T-helper 1 cell treated with Interleukin-12 subunit alpha and Interleukin-12 subunit beta and Interleukin-4 antibody, amounts not matched to agents 30 μg/mL and 1 μg/mL, for 36 hours (primary cell): Measurements from ENCODE around the gene CCL3.

Experiments used
- H3K27ac Mint-ChIP-seq: one replicate; pipeline ENCODE4 v1.8.0; 2021; ENCODE audit warnings: mild to moderate bottlenecking, mixed read lengths
- H3K27me3 Mint-ChIP-seq: one replicate; pipeline ENCODE4 v1.8.0; 2021; ENCODE audit warnings: low read depth, mixed read lengths
- H3K36me3 Mint-ChIP-seq: one replicate; pipeline ENCODE4 v1.8.0; 2021; ENCODE audit warnings: low read depth, mixed read lengths
- H3K4me1 Mint-ChIP-seq: one replicate; pipeline ENCODE4 v1.8.0; 2021; ENCODE audit warnings: low read depth, mixed read lengths
- H3K4me3 Mint-ChIP-seq: one replicate; pipeline ENCODE4 v1.8.0; 2021; ENCODE audit warnings: mild to moderate bottlenecking, moderate library complexity, mixed read lengths
- H3K9me3 Mint-ChIP-seq: one replicate; pipeline ENCODE4 v1.8.0; 2021; ENCODE audit warnings: mixed read lengths

CCL3 gene

DNA sequence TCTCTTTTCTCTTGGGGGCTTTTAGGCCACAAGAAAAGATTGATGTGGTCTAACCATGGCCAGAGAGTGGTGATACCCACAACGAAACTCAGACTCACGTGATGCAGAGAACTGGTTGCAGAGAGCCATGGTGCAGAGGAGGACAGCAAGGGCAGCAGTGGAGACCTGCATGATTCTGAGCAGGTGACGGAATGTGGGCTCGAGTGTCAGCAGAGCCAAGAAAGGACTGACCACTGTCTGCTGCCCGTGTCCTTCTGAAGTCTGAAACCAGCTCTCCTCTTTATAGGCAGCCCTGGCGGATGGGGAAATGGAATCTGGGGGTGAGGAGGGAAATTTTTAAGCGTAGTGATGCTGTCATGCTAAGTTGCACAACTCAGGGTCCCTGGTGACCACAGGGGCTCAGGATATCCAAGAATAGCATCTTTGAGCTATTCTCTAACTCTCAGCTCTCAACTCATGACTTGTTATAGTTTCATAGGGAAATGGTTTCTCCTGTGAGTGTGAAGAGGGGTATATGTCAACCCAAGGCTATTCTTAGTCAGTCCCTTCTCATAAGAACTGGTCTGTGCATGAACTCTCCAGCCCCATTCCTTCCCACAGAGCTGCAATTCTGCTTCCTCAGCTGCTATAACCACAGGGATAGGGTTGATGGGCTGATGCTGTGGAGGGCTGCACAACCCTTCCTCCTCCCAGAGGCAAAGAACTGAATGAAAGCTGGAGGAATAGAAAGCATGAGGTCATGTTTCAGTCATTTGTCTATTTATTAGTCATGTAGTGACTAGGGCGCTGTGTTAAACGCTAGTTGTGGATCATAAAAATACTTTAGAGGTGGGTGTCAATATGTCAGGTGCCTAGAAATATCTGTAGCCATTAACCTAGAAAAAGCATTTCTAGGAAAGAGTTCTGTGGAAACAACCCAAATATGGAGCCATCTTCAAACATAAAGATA, at the start of gene CCL3:
Gene CCL3, minus strand, starts transcription at position 256 of the 949 bp plus-strand sequence. Its CDS starts 85 bp downstream, at position 171.
- H3K36me3 Mint-ChIP-seq = peaks cover 3% of the 10 kb centered on the region
- no peaks in the 10 kb centered on the region for H3K9me3 Mint-ChIP-seq
- H3K27ac Mint-ChIP-seq = peak within 1 kb of the TSS; percentile 81
- H3K4me1 Mint-ChIP-seq = peaks cover 40% of the 10 kb centered on the region
- peak within 1 kb of the TSS; percentile 44 for H3K4me3 Mint-ChIP-seq
- peaks cover 28% of the 10 kb centered on the region for H3K27me3 Mint-ChIP-seq

DNA sequence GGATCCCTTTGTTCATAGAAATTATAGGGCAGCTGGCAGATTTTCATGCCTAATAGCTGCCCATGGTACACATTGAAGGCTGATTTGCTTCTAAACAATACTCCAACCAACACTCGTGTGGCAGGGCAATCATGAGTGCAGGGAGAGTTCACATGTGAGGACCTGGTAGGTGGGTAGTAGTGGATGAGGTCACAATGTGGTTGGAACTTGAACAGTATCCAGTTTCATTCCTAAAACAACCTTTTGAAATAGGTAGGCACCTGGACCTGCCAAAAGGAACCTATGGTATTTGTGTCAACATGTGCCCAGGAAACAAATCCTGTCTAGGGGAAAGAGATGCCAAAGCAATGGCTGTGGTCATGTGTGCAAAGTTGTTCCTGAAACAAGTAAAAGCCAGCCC, 46.5 kb upstream of the CCL3 start:
- no peaks in the 10 kb centered on the region for H3K9me3 Mint-ChIP-seq
- H3K4me1 Mint-ChIP-seq = no peaks in the 10 kb centered on the region
- peaks cover 18% of the 10 kb centered on the region for H3K27me3 Mint-ChIP-seq
- no peaks in the 10 kb centered on the region for H3K36me3 Mint-ChIP-seq
- H3K4me3 Mint-ChIP-seq = no peak overlapping the region
- H3K27ac Mint-ChIP-seq = no peak overlapping the region

DNA sequence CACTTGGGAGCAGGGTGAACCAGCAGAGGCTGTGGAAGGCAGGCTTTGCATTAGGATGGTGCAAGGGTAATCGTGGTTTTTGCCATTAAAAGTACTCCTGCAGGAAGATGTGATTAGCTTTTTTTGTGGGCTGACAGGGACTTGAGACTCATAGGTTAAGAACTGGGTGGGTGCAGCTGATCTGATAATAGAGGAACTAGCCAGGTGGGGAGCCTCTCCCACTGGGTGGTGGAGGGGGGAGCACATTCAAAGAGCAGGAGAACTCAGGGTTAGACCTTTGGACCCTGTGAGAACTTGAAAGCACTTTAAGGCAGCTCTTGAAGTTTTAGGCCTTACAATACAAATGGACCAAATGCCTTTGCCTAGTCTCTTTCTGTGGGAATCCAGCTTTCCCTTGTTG, 46.1 kb upstream of the CCL3 start:
- Mint-ChIP-seq H3K4me1 (no peaks in the 10 kb centered on the region), H3K9me3 (no peaks in the 10 kb centered on the region), H3K4me3 (no peak overlapping the region), H3K36me3 (no peaks in the 10 kb centered on the region), H3K27ac (no peak overlapping the region), H3K27me3 (peaks cover 18% of the 10 kb centered on the region)

DNA sequence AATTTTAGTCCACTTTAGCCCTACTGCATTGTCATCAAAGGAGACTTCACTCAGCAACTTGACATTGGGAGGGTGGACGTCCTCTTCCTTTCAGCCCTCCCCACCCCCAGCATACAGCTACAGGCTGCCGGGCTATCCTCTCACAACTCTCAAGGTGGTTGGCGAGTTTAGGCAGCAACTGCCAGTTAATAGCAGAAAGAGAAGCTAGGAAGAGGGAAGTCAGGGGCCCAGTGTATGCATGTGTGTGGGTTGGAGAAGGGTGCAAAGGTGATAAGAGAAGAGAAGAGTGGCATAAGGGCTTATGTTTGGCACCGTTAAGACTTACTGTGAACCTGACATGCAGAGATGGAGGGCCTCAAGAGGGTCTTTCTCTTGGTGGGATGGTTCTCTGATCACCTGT, 45.5 kb upstream of the CCL3 start:
- H3K4me1 Mint-ChIP-seq = no peaks in the 10 kb centered on the region
- H3K27ac Mint-ChIP-seq = no peak overlapping the region
- H3K36me3 Mint-ChIP-seq = no peaks in the 10 kb centered on the region
- H3K27me3 Mint-ChIP-seq = peaks cover 18% of the 10 kb centered on the region
- H3K9me3 Mint-ChIP-seq = no peaks in the 10 kb centered on the region
- no peak overlapping the region for H3K4me3 Mint-ChIP-seq

DNA sequence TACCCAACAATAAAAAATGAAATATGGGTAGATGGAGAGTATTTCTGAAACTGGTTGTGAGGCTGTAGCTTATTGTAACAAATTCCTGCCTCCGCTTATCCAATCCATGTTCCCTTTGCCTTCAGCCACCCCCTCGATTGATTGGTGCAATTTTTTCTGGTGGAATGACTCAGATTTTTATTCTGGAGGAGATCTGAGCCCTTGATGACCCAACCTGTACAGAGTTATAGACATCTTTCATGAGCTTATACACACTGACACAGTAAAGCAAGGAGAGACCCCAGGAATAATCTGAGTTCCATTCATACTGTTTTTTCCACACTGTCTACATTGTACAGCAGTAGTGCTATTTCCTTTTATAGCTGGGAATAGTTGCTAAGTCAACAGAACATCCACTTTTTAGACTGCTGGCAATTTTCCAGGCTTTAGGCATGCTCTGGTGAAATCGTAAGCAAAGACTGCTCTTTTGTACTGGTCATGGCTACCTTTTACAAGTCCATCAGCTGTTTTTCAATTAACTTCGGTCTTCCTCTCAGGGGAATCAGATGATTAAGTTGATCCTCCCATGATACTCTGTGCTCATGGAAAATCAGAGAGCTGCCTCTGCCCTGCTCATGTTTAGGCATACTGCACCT, 43.8 kb upstream of the CCL3 start:
- H3K4me1 Mint-ChIP-seq = no peaks in the 10 kb centered on the region
- H3K27me3 Mint-ChIP-seq = peaks cover 34% of the 10 kb centered on the region
- H3K9me3 Mint-ChIP-seq = no peaks in the 10 kb centered on the region
- H3K36me3 Mint-ChIP-seq = no peaks in the 10 kb centered on the region
- no peak overlapping the region for H3K4me3 Mint-ChIP-seq
- no peak overlapping the region for H3K27ac Mint-ChIP-seq

DNA sequence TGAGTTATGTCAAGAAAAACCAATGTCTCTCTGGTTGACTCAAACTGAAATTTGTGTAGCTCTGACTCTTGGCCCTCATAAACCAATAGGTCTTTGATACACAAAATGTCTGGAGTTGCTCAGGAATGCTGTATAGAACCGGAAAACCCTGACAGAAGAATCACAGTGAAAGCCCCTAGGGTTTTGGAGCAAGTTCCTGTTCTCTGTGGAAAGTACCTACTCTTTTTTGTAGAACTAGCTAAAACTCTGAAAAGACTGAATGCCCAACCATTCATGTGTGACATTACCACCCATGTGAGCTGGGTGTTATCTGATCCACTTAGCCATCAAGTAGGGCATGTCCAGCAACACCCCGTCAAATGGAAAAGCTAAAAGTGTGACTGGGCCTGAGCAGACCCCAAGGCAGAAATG, 42.5 kb upstream of the CCL3 start:
- H3K27me3 Mint-ChIP-seq = peaks cover 38% of the 10 kb centered on the region
- no peaks in the 10 kb centered on the region for H3K4me1 Mint-ChIP-seq
- H3K36me3 Mint-ChIP-seq = no peaks in the 10 kb centered on the region
- no peak overlapping the region for H3K4me3 Mint-ChIP-seq
- no peak overlapping the region for H3K27ac Mint-ChIP-seq
- no peaks in the 10 kb centered on the region for H3K9me3 Mint-ChIP-seq

DNA sequence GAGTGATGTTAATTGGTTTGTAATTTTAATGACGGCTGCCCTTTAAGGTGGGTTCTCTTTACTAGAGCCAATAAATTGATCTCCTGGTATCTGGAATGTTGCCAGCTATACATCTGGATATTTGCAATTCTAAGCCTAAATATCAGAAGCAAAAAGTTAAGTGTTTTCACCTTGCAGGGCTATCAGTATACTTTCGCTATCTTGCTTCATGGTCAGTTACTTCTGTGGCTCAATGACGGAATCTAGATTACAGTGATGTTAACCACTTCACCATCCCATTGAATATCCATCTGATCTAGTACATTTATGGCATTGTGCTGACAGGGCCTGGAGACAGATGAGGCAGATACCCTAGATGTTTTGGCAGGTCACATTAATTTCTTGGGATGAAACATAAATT, 42.0 kb upstream of the CCL3 start:
- Mint-ChIP-seq H3K27me3 (peaks cover 34% of the 10 kb centered on the region), H3K4me3 (no peak overlapping the region), H3K27ac (no peak overlapping the region), H3K4me1 (no peaks in the 10 kb centered on the region), H3K36me3 (no peaks in the 10 kb centered on the region), H3K9me3 (no peaks in the 10 kb centered on the region)

DNA sequence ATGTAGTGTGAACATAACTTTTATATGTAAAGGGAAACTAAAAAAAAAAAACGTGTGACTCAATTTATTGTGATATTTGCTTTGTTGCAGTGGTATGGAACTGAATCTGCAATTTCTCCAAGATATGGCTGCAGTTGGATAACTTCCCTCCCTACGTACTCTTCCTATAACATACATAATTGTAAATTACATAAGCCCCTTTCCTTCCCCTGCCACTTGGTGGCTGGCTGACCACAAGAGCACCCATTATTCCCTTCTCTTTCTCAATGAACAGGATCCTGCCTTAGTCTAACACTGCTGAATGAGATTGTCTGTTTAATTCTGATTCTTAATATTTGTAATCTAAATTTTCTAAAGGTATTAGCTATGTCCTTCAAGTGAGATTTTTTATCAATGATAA, 41.5 kb upstream of the CCL3 start:
- H3K27me3 Mint-ChIP-seq = peaks cover 33% of the 10 kb centered on the region
- no peak overlapping the region for H3K4me3 Mint-ChIP-seq
- H3K9me3 Mint-ChIP-seq = no peaks in the 10 kb centered on the region
- H3K4me1 Mint-ChIP-seq = no peaks in the 10 kb centered on the region
- no peaks in the 10 kb centered on the region for H3K36me3 Mint-ChIP-seq
- no peak overlapping the region for H3K27ac Mint-ChIP-seq

DNA sequence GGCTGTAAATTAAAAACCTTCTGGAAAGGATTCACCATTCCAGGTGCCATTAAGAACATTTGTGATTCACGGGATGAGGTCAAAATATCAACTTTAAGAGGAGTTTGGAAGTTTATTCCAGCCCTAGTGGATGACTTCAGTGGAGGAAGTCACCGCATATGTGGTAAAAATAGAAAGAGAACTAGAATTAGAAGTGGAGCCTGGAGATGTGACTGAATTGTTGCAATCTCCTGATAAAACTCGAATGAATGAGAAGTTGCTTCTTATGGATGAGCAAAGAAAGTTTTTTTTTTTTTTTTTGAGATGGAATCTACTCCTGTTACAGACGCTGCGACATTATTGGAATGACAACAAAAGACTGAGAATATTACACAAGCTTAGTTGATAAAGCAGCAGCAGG, 40.4 kb upstream of the CCL3 start:
- Mint-ChIP-seq H3K27ac (no peak overlapping the region), H3K4me1 (no peaks in the 10 kb centered on the region), H3K4me3 (no peak overlapping the region), H3K27me3 (peaks cover 26% of the 10 kb centered on the region), H3K9me3 (peaks cover 10% of the 10 kb centered on the region), H3K36me3 (no peaks in the 10 kb centered on the region)

DNA sequence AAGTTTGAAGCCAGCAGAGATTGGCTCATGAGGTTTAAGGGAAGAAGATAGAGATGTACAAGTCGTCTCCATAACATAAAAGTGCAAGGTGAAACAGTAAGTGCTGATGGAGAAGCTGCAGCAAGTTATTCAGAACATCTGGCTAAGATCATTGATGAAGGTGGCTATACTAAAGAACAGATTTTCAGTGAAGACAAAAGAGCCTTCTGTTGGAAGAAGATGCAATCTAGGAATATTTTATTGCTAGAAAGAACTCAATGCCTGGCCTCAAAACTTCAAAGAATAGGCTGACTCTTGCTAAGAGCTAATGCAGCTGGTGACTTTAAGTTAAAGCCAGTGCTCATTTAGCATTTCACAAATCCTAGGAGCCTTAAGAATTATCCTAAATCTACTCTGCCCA, 39.7 kb upstream of the CCL3 start:
- Mint-ChIP-seq H3K27ac (no peak overlapping the region), H3K27me3 (peaks cover 26% of the 10 kb centered on the region), H3K4me1 (no peaks in the 10 kb centered on the region), H3K4me3 (no peak overlapping the region), H3K9me3 (peaks cover 14% of the 10 kb centered on the region), H3K36me3 (no peaks in the 10 kb centered on the region)

DNA sequence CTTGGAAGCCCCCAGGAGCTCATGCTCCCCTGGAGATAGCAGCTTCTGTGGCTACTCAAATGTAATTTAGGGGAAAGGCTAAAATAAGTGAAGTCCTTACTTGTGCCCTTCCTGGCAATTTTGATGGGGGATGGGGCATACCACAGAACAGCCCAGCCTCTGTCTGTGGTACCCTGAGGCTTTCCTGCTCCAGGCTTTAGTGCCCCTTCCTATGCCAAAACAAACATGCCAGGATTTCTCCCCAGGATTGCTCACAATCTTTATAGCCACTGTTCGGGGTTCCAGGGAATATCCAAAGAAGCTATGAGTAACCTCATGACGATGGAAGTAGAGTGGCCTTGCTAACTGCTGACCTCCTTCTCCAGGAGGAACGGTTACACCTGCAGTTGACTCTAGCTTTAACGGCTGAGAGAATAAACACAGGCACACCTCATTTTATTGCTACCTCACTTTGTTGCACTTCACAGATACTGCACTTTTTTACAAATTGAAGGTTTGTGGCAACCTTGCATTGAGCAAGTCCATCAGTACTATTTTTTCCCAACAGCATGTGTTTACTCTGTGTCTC, 38.6 kb upstream of the CCL3 start:
- Mint-ChIP-seq H3K36me3 (no peaks in the 10 kb centered on the region), H3K4me3 (no peak overlapping the region), H3K4me1 (no peaks in the 10 kb centered on the region), H3K27ac (no peak overlapping the region), H3K27me3 (peaks cover 24% of the 10 kb centered on the region), H3K9me3 (peaks cover 14% of the 10 kb centered on the region)

DNA sequence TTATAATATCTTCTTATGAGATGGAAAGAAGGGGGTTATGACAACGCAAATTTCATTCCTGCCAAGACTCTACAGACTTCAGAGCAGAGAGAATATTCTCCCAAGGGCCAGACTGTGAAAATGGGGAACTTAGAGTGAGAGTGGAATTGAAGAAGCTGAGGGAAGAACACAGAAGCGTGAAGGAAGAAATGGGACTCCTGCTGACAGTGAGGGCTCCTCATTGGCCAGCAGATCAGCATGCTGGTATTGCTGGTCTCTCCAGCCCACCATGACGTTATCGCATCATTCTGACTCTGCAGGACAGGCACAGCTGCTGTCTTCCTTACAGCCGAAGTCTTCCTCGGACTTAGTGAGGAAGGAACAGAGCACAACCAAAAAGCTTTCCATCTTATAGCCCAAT, 38.0 kb upstream of the CCL3 start:
- Mint-ChIP-seq H3K27ac (no peak overlapping the region), H3K36me3 (no peaks in the 10 kb centered on the region), H3K27me3 (peaks cover 20% of the 10 kb centered on the region), H3K9me3 (peaks cover 14% of the 10 kb centered on the region), H3K4me1 (no peaks in the 10 kb centered on the region), H3K4me3 (no peak overlapping the region)

DNA sequence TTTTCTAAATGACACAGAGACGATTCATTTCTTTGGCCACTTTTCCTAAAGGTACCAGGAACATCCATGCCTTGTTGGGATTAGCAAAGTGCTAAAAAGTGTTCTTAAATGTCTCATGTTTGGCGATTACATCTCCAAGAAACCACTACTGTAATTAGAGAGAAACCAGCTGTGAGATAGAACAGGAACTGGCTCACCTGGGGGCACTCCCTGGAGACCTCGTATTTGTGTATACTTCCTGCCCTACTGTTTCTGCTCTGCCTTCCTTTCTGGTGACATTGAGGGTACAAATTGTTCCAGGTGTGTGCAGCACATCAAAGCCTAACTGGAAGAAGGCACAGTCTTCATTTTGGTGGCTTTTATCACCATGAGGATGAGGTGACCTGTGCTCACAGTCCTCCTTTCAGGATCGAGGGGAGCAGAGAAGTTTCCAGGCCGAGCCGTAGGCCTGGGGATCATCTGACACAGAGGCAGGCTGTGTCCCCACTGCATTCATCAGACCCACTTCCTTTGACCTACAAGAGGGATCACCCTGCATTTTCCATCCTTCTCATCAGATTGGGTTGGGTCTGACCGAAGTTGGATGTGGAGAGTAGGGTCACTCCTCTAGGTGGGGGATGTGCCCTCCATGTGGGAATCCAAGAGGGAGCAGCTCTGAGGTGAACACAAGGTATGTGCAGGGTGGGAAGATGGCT, 37.4 kb upstream of the CCL3 start:
- H3K27ac Mint-ChIP-seq = no peak overlapping the region
- H3K9me3 Mint-ChIP-seq = peaks cover 14% of the 10 kb centered on the region
- H3K4me1 Mint-ChIP-seq = no peaks in the 10 kb centered on the region
- peaks cover 22% of the 10 kb centered on the region for H3K27me3 Mint-ChIP-seq
- H3K36me3 Mint-ChIP-seq = no peaks in the 10 kb centered on the region
- H3K4me3 Mint-ChIP-seq = no peak overlapping the region
